ENCODE results near the gene HGFAC.

HGFAC gene

DNA sequence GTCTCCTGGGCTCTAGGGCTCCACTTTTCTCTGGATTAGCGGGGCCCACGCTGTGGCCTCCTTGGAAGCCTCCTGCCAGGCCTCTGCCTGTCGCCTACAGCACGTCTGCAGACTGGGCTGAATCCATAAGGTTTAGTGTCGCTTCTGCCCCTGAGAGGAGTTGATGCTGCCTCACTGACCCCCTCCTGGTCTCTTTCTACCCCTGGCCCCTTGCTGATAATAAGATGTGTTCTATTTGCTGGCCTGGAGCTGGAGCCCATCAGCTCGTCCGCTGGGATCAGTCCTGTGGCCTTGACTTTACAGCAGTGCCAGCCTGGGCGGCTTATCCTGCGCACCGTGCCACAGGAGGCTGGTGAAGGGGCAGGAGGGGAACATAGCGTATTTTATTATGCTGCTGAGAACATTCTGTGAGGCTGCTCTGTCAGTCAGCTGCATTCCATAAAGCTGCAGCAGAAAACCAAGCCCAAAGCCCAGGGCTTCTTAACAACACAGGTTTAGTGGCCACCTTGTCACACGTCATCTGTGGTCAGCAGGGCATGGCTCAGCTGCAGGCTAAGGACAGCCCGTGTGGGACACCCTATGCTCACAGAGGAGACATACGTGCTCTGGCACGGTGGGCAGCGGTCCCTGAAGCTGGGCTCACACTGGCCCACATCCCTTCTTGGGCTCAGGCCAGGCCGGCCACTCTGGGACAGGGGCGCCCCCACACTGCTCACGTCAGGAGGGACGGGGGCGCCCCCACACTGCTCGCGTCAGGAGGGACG, 29.3 kb upstream of the HGFAC start:
- Histone ChIP-seq H3K4me3 (replicated peaks; ENCODE audit: insufficient read depth, low read length) (no peak overlapping the region), H3K27ac (replicated peaks) (no peak overlapping the region), H3K27me3 (ENCODE audit: insufficient read depth, poor library complexity, severe bottlenecking) (no peaks in the 10 kb centered on the region)
- no peak for TF ChIP-seq POLR2AphosphoS5 (IDR thresholded peaks at IDR 0.05; ENCODE audit: low read depth)
- DNase-seq (ENCODE audit: low read depth in 1 of 2, low spot score in 1 of 2): no peak

GRCh38 chr4:3413217-3413671, 28.5 kb upstream of the HGFAC start:
- Histone ChIP-seq H3K4me3 (replicated peaks; ENCODE audit: insufficient read depth, low read length) (no peak overlapping the region), H3K27me3 (ENCODE audit: insufficient read depth, poor library complexity, severe bottlenecking) (no peaks in the 10 kb centered on the region), H3K27ac (replicated peaks) (no peak overlapping the region)
- TF ChIP-seq CTCF (IDR thresholded peaks at IDR 0.05; ENCODE audit: insufficient read depth, low read length): no peak
- TF ChIP-seq SPI1 (IDR thresholded peaks at IDR 0.05; ENCODE audit: borderline replicate concordance, low read depth): no peak
- TF ChIP-seq GABPA (IDR thresholded peaks at IDR 0.05; ENCODE audit: low read depth): no peak
- TF ChIP-seq REST (IDR thresholded peaks at IDR 0.05; ENCODE audit: insufficient replicate concordance, low read depth): no peak
- no peak for TF ChIP-seq POLR2AphosphoS5 (IDR thresholded peaks at IDR 0.05; ENCODE audit: low read depth)
- no peak for DNase-seq (ENCODE audit: low read depth in 1 of 2, low spot score in 1 of 2)

DNA sequence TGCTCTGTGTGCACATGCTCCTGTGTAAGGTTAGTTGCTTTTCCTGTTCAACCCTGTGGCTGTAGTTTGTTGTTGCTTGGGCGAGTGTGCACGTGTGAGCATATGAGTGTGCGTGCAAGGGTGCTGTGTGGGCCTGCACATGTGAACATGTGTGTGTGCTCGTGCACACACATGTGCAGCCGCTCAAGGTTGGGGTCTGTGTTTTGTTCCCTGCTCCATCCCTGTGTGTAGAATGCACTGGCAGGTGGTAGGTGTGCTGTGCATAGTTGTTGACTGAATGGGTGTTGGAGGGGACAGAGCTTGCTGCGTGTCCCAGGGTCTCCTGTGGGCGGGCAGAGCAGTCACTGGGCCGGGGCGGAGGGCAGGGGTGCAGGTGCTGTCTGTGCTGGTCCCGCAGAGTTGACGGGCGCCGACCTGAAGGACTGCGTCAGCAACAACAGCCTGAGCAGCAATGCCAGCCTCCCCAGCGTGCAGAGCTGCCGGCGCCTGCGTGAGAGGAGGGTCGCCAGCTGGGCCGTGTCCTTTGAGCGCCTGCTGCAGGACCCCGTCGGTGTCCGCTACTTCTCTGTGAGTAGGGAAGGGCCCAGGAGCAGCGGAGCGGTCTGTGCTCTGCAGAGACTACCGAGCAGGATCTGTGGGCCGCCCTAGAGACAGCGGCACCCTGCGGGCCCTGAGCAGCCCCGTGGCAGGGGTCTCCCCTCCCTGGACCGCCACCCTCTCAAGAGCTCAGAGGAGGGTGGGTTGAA, 27.9 kb upstream of the HGFAC start:
- Histone ChIP-seq H3K27me3 (ENCODE audit: insufficient read depth, poor library complexity, severe bottlenecking) (no peaks in the 10 kb centered on the region), H3K4me3 (replicated peaks; ENCODE audit: insufficient read depth, low read length) (no peak overlapping the region), H3K27ac (replicated peaks) (no peak overlapping the region)
- TF ChIP-seq CTCF (IDR thresholded peaks at IDR 0.05; ENCODE audit: insufficient read depth, low read length): no peak
- no peak for TF ChIP-seq POLR2AphosphoS5 (IDR thresholded peaks at IDR 0.05; ENCODE audit: low read depth)
- TF ChIP-seq GABPA (IDR thresholded peaks at IDR 0.05; ENCODE audit: low read depth): no peak
- no peak for TF ChIP-seq SPI1 (IDR thresholded peaks at IDR 0.05; ENCODE audit: borderline replicate concordance, low read depth)
- no peak for TF ChIP-seq REST (IDR thresholded peaks at IDR 0.05; ENCODE audit: insufficient replicate concordance, low read depth)
- DNase-seq (ENCODE audit: low read depth in 1 of 2, low spot score in 1 of 2): no peak
